Activated CD4-positive, CD25-positive, alpha-beta regulatory T cell treated with anti-CD3 and anti-CD28 coated beads, Interleukin-2, amount 50 U/mL, for 16 hours (primary cell): ENCODE measurements around the gene CENATAC.
"Not testable (repeated sequence)": the region's sequence is repeated elsewhere in the genome, so short reads cannot be mapped to it uniquely, and the experiment has no call there.

Source experiments
- DNase-seq: peaks from one replicate; pipeline ENCODE4 v3.0.0-alpha.2; 2020; ENCODE audit warnings: low read depth, low spot score

The CENATAC gene

GRCh38 chr11:119054418-119054817 lies 56.5 kb downstream of the CENATAC start:
- DNase-seq: no peak

GRCh38 chr11:119055901-119056300 lies 58.0 kb downstream of the CENATAC start:
- no peak for DNase-seq

- no peak for DNase-seq
These were observed 58.6 kb downstream of the CENATAC start for GRCh38 chr11:119056421-119056999.

GRCh38 chr11:119057000-119057769 lies 59.2 kb downstream of the CENATAC start, which contains the start of gene HYOU1:
HYOU1 (minus strand) TSS chr11:119057205; CDS start chr11:119056160, 1,045 bp downstream.
- peak; percentile 95 for DNase-seq

GRCh38 chr11:119059128-119059527 lies 61.2 kb downstream of the CENATAC start:
- DNase-seq: not testable (repeated sequence)

- no peak for DNase-seq
These were observed 63.3 kb downstream of the CENATAC start for GRCh38 chr11:119061256-119061655.

- no peak for DNase-seq
These were observed 64.8 kb downstream of the CENATAC start for GRCh38 chr11:119062779-119063178.

GRCh38 chr11:119065369-119065768 lies 67.4 kb downstream of the CENATAC start:
- DNase-seq: no peak
